AG10803 (cell line): ENCODE measurements around the gene SPON1.
A peak's percentile ranks its signal among the peaks of the same experiment; 100 is the strongest.

Source experiments
- DNase-seq: peaks from one replicate; pipeline ENCODE4 v3.0.0; 2010; ENCODE audit warnings: low read depth
- H3K4me3 ChIP-seq: 2 replicates; pipeline ENCODE4 v1.5.1; 2011; ENCODE audit warnings: mild to moderate bottlenecking, low read length, control low read depth
- TF ChIP-seq, protein P1 (sequence below): conservative IDR thresholded peaks from 2 replicates; pipeline ENCODE4 v1.5.1; 2011; ENCODE audit warnings: mild to moderate bottlenecking, low read length, control low read depth, inconsistent platforms

SPON1 gene

DNA sequence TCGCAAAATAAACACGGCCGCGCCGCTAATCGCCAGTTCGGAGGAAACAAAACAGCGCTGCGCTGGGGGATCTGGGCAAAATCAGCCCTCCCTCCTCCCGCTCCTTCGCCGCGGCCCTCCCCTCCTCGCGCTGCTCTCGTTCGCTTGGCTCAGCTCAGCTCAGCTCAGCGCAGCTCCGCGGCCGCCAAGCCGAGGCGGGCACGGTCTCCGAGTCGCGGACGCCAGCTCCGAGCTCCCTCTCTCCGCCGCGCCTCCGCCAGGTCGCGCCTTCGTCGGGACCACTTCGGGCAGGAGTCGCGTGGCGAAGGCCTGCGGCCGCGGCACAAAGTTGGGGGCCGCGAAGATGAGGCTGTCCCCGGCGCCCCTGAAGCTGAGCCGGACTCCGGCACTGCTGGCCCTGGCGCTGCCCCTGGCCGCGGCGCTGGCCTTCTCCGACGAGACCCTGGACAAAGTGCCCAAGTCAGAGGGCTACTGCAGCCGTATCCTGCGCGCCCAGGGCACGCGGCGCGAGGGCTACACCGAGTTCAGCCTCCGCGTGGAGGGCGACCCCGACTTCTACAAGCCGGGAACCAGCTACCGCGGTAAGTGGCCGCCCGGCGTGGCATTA lies at the start of gene SPON1:
SPON1 (plus strand) TSS at position 162 of the 607 bp plus-strand sequence; CDS start at position 344, 182 bp downstream.
- DNase-seq: no peak
- 0 out of 2 replicates have a peak within 1 kb of the TSS, but pooled peaks have one; percentile 9 for H3K4me3 ChIP-seq
- TF ChIP-seq, protein P1, sequence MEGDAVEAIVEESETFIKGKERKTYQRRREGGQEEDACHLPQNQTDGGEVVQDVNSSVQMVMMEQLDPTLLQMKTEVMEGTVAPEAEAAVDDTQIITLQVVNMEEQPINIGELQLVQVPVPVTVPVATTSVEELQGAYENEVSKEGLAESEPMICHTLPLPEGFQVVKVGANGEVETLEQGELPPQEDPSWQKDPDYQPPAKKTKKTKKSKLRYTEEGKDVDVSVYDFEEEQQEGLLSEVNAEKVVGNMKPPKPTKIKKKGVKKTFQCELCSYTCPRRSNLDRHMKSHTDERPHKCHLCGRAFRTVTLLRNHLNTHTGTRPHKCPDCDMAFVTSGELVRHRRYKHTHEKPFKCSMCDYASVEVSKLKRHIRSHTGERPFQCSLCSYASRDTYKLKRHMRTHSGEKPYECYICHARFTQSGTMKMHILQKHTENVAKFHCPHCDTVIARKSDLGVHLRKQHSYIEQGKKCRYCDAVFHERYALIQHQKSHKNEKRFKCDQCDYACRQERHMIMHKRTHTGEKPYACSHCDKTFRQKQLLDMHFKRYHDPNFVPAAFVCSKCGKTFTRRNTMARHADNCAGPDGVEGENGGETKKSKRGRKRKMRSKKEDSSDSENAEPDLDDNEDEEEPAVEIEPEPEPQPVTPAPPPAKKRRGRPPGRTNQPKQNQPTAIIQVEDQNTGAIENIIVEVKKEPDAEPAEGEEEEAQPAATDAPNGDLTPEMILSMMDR: no peak

DNA sequence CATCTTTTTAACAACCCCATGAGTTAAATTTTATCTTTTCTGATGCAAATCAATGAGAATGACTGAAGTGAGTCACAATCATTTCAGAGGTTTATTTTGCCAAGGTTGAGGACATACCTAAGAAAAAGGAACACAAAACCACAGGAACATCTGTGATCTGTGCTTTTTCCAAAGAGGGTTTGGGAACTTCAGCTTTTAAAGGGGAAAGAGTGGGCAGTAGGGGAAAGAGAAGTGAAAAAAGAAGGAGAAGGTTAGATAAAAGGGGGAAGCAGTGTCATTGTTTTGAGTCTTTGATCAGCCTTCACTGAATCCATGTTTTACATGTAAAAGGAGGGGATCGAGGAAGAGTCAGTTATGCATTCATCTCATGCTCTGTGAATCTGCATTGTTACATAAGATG lies 45.3 kb upstream of the SPON1 start:
- no peak for DNase-seq
- H3K4me3 ChIP-seq: no peak overlapping the region
- TF ChIP-seq, protein P1: no peak

DNA sequence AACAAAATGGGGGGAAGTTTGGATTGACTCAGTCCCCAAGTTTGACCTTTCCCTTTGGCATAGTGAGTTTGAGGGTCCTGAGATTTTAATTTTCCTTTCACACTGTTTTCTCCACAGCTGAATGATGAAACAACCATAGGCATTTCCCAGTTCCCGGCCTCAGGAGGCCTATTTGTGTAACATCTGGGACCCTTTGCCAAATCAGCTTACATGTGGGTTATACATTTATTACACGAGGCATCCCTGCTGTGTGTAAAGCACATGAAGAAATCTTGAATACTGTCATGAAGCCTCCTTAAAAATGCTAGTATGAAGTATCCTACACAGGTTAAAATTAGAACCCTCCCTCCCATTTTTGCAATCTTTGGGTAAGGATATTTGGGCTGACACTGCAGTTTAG lies 44.6 kb upstream of the SPON1 start:
- H3K4me3 ChIP-seq: no peak overlapping the region
- no peak for DNase-seq
- TF ChIP-seq, protein P1: no peak

DNA sequence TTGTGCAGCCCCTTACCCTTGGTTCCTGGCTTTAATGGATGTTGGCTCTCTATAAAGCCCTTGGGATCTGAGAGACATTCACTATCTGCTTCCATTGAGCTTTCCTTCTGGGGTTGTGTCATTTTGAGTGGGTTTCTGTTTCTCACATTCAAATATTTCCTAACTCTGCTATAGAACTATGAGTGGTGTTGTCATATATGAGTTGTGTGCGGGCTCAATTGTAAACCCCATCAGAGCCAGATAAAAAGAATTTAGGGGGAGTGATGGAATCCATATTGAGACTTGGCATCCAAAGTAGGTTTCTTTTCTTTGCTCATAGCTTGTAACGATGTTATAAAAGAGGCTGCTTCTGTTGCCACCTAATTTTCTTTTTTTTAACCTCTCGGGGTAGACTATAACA lies 41.8 kb upstream of the SPON1 start:
- TF ChIP-seq, protein P1: no peak
- H3K4me3 ChIP-seq: no peak overlapping the region
- no peak for DNase-seq

DNA sequence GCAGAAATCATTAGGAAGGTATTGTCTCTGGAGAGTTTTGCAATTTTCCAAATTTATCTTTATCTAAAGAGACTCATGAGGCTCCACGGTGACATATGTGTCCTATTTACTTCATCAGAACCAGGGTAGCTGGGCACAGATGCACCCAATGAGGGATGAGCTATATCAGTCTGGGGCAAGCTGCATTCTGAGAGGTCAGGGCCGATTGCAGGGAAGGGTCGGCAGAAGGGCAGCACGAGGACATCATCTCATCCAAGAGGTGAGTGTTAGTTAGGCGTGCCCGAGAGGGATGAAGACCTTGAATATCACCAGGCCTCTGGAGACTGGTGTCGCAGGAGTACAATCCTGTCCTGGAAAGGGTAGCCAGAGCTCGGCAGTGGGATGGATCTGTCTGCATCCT lies 41.0 kb upstream of the SPON1 start:
- TF ChIP-seq, protein P1: no peak
- DNase-seq: no peak
- H3K4me3 ChIP-seq: no peak overlapping the region

DNA sequence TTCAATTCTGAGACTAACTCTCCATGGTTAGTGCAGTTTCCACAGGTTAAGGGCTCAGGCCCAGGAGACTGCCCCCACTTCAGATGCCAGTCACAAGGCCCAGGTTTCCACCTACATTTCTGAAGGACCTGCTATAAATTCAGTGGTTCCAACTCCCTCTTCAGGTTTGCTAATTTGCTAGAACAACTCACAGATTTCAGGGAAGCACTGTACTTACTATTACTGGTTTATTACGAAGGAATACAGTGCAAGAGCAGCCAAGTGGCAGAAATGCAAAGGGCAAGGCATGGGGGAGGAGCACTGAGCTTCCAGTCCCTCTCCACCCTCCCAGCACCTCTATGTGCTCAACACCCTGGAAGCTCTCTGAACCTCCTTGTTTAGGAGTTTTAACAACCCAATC lies 39.3 kb upstream of the SPON1 start:
- no peak overlapping the region for H3K4me3 ChIP-seq
- TF ChIP-seq, protein P1: no peak
- DNase-seq: no peak
